ENCODE measurements around the gene SLC16A10.
"Not testable (repeated sequence)": the region's sequence is repeated elsewhere in the genome, so short reads cannot be mapped to it uniquely, and the experiment has no call there.

Gene SLC16A10

GRCh38 chr6:111189666-111190210, 102.4 kb downstream of the SLC16A10 start:
- DNase-seq = not testable (repeated sequence)

- no peak for DNase-seq
These were observed 103.3 kb downstream of the SLC16A10 start for GRCh38 chr6:111190637-111191036.

- DNase-seq = not testable (repeated sequence)
These were observed 103.8 kb downstream of the SLC16A10 start for GRCh38 chr6:111191136-111191535.

GRCh38 chr6:111192911-111193555, 105.7 kb downstream of the SLC16A10 start:
- no peak for DNase-seq

- DNase-seq = no peak
These were observed 108.4 kb downstream of the SLC16A10 start for GRCh38 chr6:111195656-111196055.

- no peak for DNase-seq
These were observed 111.5 kb downstream of the SLC16A10 start for GRCh38 chr6:111198841-111199240.

- DNase-seq = no peak
These were observed 112.6 kb downstream of the SLC16A10 start for GRCh38 chr6:111199935-111200334.

GRCh38 chr6:111200350-111201243, 113.3 kb downstream of the SLC16A10 start:
- DNase-seq = no peak

GRCh38 chr6:111201244-111201554, 113.9 kb downstream of the SLC16A10 start:
- no peak for DNase-seq

- DNase-seq = no peak
These were observed 114.5 kb downstream of the SLC16A10 start for GRCh38 chr6:111201764-111202163.

GRCh38 chr6:111203539-111203938, 116.2 kb downstream of the SLC16A10 start:
- not testable (repeated sequence) for DNase-seq

GRCh38 chr6:111204305-111204704, 117.0 kb downstream of the SLC16A10 start:
- DNase-seq = no peak

GRCh38 chr6:111204881-111205280, 117.6 kb downstream of the SLC16A10 start:
- no peak for DNase-seq

GRCh38 chr6:111205502-111205901, 118.2 kb downstream of the SLC16A10 start:
- no peak for DNase-seq

- DNase-seq = no peak
These were observed 120.0 kb downstream of the SLC16A10 start for GRCh38 chr6:111207141-111207858.

GRCh38 chr6:111208933-111209332, 121.6 kb downstream of the SLC16A10 start:
- no peak for DNase-seq

- DNase-seq = no peak
These were observed 123.0 kb downstream of the SLC16A10 start for GRCh38 chr6:111210194-111210728.

GRCh38 chr6:111211411-111212030, 124.2 kb downstream of the SLC16A10 start:
- no peak for DNase-seq

- DNase-seq = no peak
These were observed 125.3 kb downstream of the SLC16A10 start for GRCh38 chr6:111212625-111213024.

GRCh38 chr6:111215131-111215530, 127.8 kb downstream of the SLC16A10 start:
- no peak for DNase-seq

- DNase-seq = no peak
These were observed 132.5 kb downstream of the SLC16A10 start for GRCh38 chr6:111219785-111220184.

GRCh38 chr6:111220383-111221031, 133.2 kb downstream of the SLC16A10 start:
- DNase-seq = no peak
